ENCODE measurements around the gene KCND2.

KCND2 gene

DNA sequence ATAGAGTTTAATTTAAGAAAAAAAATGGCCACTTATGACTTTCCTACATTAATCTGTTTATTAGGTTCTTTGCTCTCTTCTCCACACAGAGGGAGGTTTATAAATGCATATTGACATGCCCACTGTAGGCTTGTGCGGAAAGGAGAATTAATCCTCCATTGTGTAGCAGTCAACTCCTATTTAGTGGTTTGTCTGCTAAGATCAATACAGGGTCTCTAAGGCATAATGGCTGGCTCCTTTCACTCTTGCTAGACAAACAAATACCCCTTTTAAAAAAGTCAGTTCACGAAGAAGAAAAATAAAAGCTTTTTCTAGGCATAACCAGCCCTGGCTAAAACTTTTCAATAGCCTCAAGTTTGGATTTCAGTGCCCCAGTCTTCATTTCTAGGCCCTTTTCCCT, 443.3 kb downstream of the KCND2 start:
- no peak for TF ChIP-seq POLR2A (IDR thresholded peaks at IDR 0.05; ENCODE audit: low read depth, low read length)
- DNase-seq (ENCODE audit: insufficient read length, low spot score) (no peak), FAIRE-seq (no peak)

DNA sequence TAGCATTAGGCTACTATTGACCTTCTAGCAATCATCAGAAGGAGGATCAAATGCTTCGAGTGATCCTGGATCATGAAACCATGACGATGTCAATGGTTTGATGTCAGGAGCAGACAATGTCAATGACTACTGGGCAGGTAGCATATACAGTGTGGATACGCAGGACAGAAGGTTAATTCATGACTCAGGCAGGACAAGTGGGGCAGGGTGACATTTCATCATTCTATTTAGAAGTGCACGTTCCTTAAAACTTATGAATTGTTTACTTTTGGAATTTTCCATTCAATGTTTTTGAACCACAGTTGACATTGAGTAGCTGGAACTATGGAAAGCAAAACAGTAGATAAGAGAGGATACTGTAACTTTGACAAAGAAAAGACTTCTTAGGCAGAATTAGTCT, 444.2 kb downstream of the KCND2 start:
- no peak for DNase-seq (ENCODE audit: insufficient read length, low spot score)
- no peak for FAIRE-seq
- no peak for TF ChIP-seq POLR2A (IDR thresholded peaks at IDR 0.05; ENCODE audit: low read depth, low read length)

DNA sequence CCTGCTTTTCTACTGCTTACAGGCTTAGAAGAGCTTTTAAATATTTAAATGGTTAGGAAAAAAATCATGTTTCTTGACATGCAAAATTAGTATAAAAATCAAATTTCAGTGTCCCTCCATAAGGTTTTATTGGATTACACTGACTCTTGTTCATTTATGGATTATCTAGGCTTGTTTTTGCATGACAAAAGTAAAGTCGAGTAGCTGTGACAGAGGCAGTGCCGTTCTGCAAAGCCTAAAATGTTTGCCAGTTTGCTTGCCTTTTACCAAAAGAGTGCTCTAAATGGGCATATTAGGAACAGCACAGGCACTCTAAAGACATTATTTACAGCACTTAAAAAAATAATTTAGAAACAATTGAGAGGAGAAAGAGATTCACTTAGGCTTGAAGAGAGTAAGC, 445.4 kb downstream of the KCND2 start:
- DNase-seq (ENCODE audit: insufficient read length, low spot score) (no peak), FAIRE-seq (no peak)
- TF ChIP-seq POLR2A (IDR thresholded peaks at IDR 0.05; ENCODE audit: low read depth, low read length) = no peak

DNA sequence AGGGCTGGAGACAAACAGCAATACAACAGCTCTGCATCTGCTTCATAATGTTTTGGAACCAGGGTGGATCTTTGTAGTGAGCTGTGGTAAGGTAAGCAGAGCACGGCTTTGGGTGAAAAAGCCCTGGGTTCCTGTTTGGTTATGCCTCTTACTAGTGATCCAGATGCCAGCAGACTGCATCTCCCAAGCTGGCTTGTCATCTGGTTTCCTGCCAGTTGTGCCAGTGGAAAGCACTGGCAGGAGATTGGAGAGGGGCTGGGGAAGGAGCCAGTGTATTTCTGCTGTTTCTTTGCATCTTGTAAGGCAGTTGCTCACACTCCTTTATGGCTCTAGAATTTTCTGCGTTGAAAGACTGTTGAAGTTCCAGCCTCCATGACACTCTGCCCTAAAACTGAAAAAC, 447.3 kb downstream of the KCND2 start:
- FAIRE-seq (no peak), DNase-seq (ENCODE audit: insufficient read length, low spot score) (no peak)
- no peak for TF ChIP-seq POLR2A (IDR thresholded peaks at IDR 0.05; ENCODE audit: low read depth, low read length)

DNA sequence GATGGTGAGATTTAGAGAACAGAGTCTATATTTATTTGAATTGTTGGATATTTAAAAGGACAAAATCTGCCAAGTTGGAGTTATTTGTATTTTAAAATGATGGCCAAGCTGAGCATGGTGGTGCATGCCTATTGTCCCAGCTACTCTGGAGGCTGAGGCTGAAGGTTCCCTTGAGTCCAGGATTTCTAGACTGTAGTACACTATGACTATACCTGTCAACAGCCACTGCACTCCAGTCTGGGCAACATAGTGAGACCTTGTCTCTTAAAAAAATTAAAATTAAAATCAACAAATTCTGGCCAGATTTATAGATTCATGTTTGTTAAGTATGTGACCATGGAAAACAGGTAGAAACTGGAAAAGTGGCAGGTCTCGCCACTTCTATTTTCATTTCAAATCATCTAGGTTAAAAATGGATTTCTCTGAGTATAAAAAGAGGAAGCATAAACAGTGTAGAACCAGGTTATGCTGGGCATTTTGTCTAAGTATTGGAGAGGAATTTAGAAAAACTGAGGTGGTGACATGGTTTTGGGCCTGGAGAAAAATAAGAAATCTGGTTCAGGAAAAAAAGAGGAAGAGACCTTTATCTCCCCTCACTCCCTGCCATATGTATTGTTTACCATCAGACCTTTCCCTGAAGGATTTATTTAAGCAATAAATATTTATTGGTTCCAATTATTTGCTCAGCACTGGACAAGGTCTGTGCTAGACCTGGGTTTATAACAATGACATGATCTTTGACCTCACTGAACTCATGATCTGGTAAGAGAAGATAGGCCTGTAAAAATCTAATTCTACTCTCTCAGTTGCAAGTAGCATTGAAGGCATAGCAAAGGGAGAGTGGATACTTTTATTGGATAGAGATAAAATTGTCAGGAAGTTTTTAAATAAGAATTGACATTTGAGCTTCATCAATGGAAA, 450.8 kb downstream of the KCND2 start:
- FAIRE-seq (no peak), DNase-seq (ENCODE audit: insufficient read length, low spot score) (no peak)
- TF ChIP-seq POLR2A (IDR thresholded peaks at IDR 0.05; ENCODE audit: low read depth, low read length) = no peak

DNA sequence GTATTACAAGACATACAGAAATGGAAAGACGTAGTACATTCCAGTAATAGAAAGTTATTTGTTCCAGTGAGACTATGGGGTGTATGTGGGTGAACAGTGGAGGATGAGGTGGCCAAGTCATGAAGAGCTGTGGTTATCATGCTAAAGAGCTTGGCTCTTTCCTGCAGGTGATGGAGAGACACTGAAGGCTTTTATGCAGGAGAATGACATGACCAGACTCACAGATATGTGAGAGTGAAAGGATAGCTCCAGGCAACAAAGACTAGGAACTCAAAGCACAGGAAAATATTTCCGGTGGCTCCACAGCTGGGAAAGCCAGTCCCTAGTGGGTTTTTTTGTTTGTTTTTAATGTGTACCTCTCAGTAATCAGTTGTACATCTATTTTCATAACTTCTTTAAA, 451.5 kb downstream of the KCND2 start:
- no peak for TF ChIP-seq POLR2A (IDR thresholded peaks at IDR 0.05; ENCODE audit: low read depth, low read length)
- FAIRE-seq (no peak), DNase-seq (ENCODE audit: insufficient read length, low spot score) (no peak)

DNA sequence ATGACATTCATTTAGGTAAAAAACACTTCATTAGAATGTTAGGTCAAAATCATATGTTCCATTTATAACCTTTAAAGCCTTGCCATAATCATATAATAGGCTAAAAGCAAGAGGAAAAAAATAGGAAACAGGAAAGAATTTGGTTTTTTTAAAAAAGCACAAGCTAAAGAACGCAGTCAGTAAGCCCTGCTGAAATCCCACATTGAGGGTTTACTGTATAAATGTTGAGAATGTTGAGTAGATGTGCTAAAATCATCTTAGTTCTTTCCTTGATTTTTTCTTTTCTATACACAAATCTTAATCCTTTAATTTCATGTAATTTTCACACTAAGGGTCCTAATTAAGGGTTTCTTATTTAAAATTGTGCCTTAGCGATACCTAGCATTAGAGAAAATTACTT, 452.0 kb downstream of the KCND2 start:
- FAIRE-seq (no peak), DNase-seq (ENCODE audit: insufficient read length, low spot score) (no peak)
- TF ChIP-seq POLR2A (IDR thresholded peaks at IDR 0.05; ENCODE audit: low read depth, low read length) = no peak

DNA sequence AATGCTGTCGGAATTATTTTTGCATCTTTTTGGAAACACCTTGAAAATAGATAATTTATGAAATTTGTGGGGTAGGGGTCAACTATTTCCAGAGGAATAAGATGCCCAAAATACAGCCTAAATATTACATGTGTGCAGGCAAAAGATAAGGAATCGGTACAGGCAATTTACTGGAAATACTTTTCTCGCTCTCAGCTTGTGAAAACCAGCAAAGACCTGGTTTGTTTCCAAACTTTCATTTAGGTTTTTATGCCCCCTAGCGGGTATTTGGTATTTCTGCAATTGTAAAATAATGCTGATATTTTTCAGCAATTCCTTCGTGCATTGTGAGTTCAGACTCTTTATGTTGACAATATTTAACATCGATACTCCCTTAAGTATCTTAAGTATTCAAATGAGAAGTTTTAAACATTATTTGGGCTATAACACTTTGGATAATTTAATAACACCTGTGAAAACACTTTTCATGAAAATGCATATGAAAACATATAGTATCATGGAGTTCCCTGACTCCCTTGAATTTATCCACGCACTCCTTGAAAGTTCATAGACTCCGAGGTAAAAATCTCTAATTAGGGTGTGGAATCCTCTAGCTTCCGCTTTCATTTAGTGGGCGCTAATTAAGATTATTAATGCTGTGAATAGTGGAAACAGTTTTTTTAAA, 452.5 kb downstream of the KCND2 start:
- no peak for FAIRE-seq
- no peak for DNase-seq (ENCODE audit: insufficient read length, low spot score)
- no peak for TF ChIP-seq POLR2A (IDR thresholded peaks at IDR 0.05; ENCODE audit: low read depth, low read length)

DNA sequence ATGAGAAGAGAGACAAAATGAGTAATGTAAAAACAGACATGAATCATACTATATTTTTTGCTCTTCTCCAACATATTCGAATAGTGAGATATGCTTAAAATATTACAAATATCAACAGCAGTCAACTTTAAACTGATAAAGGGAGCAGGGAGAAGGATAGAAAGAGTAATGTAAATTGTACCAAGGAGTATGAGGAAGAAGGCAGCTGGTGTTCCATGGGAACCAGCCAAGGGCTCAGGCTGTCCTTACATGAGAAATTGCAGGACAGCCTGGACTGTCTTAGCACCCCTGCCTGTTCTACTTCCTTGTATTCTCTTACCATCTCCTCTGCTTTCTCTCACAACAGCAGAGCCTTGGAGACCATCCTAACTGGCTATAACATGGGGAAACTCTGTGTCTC, 456.3 kb downstream of the KCND2 start:
- FAIRE-seq = no peak
- DNase-seq (ENCODE audit: insufficient read length, low spot score) = no peak
- TF ChIP-seq POLR2A (IDR thresholded peaks at IDR 0.05; ENCODE audit: low read depth, low read length) = no peak

DNA sequence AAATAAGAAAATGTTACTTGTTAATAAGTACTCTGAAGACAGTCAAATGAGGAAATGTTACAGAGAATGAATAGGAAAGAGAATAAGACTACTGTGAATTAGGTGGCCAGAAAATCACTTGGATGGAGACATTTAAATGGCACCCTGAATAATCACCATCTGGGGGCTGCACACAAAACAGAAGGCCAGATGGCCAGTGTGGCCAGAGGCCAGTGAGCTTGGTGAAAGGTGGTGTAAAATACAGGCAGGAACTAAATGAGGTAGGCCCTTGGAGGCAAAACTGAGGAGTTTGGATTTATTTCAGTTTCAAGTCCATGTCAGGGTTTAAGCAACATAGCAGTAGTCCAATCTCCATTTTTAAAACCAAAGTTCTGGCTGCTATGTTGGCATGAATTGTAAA, 458.3 kb downstream of the KCND2 start:
- no peak for FAIRE-seq
- no peak for TF ChIP-seq POLR2A (IDR thresholded peaks at IDR 0.05; ENCODE audit: low read depth, low read length)
- no peak for DNase-seq (ENCODE audit: insufficient read length, low spot score)

DNA sequence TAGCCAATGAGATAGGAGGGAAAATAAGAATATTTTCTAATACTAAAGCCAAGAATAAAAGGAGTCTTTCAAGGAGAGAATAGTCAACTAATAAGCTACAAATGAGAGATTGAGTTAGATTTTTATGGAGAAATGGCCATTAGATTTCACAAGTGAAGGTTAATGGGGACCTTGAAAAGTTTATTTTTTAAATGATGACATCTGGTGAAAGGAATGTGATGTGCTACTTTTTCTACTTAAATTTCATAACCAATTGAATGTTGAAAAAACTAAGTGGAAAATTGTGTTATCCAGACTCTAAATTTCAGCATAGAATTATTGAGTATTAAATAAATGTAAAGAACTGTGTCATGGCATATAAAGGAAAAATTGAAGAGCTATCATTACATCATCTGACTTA, 459.3 kb downstream of the KCND2 start:
- DNase-seq (ENCODE audit: insufficient read length, low spot score) = no peak
- TF ChIP-seq POLR2A (IDR thresholded peaks at IDR 0.05; ENCODE audit: low read depth, low read length) = no peak
- no peak for FAIRE-seq

DNA sequence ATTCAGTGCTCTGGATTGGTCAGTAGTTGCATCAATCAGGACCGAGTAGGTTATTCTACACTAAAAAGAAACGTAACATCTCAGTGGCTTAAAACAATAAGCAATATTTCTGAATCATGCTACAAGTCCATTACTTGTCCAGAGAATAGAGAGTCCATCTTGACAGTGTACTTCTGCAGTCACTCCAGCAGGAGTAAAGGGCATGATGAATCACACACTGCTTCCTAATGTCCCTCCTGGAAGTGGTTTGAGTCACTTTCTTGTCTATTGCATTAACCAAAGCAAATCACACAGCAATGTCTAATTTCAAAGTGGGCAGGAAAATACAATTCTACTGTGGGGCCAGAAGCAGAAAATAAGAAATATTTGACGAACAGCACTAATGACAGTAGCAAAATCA, 460.2 kb downstream of the KCND2 start:
- no peak for TF ChIP-seq POLR2A (IDR thresholded peaks at IDR 0.05; ENCODE audit: low read depth, low read length)
- DNase-seq (ENCODE audit: insufficient read length, low spot score) (peak; percentile 12), FAIRE-seq (peak; percentile 98)

DNA sequence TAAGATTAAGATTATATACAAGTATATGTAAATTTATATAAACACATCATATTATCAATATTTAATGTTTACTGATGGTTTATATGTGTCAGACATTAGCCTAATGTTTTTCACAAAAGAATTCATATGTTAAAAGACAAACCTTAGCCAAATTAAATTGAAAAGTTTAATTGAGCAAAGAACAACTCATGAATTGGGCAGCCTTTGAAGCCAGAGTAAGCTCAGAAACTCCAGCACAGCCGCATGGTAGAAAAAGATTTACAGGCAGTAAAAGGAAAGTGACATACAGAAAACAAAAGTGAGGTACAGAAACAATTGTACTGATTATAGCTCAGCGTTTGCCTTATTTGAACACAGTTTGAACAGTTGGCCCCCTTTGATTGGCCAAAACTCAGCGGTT, 460.9 kb downstream of the KCND2 start:
- DNase-seq (ENCODE audit: insufficient read length, low spot score) = no peak
- no peak for FAIRE-seq
- no peak for TF ChIP-seq POLR2A (IDR thresholded peaks at IDR 0.05; ENCODE audit: low read depth, low read length)

DNA sequence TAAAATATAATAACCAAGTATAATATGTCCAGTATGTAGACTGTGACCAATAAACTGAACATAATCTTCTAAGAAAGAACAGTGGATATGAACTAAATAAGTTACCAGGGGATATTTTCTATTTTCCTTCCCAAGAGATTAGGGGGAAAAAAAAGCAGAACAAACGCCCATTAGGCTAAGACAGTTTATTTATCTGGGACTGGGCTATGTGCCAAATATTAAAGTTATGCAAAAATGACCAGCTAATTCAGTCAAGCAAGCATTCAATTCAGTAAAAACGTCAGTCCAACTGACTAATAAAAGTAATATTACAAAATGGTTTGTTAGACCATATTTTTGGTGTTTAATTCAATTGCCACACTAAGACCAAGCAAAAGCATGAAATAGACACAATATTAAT, 462.8 kb downstream of the KCND2 start:
- no peak for TF ChIP-seq POLR2A (IDR thresholded peaks at IDR 0.05; ENCODE audit: low read depth, low read length)
- DNase-seq (ENCODE audit: insufficient read length, low spot score) (no peak), FAIRE-seq (no peak)

DNA sequence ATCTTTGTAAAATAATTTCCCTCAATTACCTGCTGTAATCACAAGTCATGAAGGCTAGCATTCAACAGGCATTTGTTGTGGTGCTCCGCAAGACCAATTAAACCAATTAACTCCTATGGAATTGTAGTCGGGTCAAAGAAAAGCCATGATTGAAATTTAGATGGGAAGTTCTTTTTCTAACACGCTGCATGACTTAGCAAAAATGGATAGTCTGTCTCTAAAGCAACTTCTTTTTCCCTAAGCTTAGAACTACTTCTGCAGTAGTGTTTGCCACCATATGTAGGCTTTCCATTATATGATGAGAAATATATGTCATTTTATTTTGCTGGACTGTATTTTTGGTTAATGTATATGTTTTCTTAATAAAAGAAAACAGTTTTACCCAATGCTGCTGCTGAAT, 465.8 kb downstream of the KCND2 start:
- DNase-seq (ENCODE audit: insufficient read length, low spot score) (no peak), FAIRE-seq (no peak)
- TF ChIP-seq POLR2A (IDR thresholded peaks at IDR 0.05; ENCODE audit: low read depth, low read length) = no peak

Data from H54 (cell line).